ENCODE data around the gene FRG1.
"Not testable (repeated sequence)": the region's sequence is repeated elsewhere in the genome, so short reads cannot be mapped to it uniquely, and the experiment has no call there.

FRG1 gene

GRCh38 chr4:189985651-189986243, 45.1 kb downstream of the FRG1 start:
- DNase-seq, result not testable (repeated sequence)

GRCh38 chr4:189988877-189989431, 48.3 kb downstream of the FRG1 start:
- no peak for DNase-seq

DNA sequence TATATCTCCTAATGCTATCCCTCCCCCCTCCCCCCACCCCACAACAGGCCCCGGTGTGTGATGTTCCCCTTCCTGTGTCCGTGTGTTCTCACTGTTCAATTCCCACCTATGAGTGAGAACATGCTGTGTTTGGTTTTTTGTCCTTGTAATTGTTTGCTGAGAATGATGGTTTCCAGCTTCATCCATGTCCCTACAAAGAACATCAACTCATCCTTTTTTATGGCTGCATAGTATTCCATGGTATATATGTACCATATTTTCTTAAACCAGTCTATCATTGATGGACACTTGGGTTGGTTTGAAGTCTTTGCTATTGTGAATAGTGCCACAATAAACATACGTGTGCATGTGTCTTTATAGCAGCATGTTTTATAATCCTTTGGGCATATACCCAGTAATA, 49.3 kb downstream of the FRG1 start:
- not testable (repeated sequence) for DNase-seq

Data from CD4-positive, alpha-beta T cell treated with Interleukin-1 beta for 1 hour (primary cell).